Measurements from ENCODE around the gene ZMYND19.
"Not testable (repeated sequence)": the region's sequence is repeated elsewhere in the genome, so short reads cannot be mapped to it uniquely, and the experiment has no call there.

DNA sequence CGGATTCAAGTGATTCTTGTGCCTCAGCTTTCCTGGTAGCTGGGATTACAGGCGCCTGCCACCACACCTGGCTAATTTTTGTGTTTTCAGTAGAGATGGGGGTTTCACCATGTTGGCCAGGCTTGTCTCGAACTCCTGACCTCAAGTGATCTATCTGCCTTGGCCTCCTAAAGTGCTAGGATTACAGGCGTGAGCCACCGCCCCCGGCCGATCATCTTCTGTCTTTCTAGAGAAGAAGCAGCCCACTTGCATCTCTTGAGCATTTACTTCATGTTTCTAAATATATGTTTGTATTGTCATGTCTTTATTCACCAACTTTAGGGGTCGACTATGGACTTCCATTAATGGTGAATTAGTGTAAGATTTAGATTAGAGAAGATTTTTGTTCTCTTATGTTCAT, 31.9 kb upstream of the ZMYND19 start:
- TF ChIP-seq, protein P1, sequence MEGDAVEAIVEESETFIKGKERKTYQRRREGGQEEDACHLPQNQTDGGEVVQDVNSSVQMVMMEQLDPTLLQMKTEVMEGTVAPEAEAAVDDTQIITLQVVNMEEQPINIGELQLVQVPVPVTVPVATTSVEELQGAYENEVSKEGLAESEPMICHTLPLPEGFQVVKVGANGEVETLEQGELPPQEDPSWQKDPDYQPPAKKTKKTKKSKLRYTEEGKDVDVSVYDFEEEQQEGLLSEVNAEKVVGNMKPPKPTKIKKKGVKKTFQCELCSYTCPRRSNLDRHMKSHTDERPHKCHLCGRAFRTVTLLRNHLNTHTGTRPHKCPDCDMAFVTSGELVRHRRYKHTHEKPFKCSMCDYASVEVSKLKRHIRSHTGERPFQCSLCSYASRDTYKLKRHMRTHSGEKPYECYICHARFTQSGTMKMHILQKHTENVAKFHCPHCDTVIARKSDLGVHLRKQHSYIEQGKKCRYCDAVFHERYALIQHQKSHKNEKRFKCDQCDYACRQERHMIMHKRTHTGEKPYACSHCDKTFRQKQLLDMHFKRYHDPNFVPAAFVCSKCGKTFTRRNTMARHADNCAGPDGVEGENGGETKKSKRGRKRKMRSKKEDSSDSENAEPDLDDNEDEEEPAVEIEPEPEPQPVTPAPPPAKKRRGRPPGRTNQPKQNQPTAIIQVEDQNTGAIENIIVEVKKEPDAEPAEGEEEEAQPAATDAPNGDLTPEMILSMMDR (conservative IDR thresholded peaks at IDR 0.05; ENCODE audit: low read length) = not testable (repeated sequence)
- TF ChIP-seq EZH2phosphoT487 (IDR thresholded peaks at IDR 0.05; ENCODE audit: borderline replicate concordance) = not testable (repeated sequence)

Measured in Loucy (cell line).